Smooth muscle cell (in vitro differentiated cells): ENCODE results near the gene TSPAN18. TPM values are rescaled to one million over a fixed set of nuclear protein-coding genes. Genes with fewer than 3 reads are reported as not detected.

Source experiments
- DNase-seq: peaks from one replicate; lab custom pipeline; 2025; ENCODE audit not compliant: unreplicated experiment; lab: John Stamatoyannopoulos, UW
- H2AFZ ChIP-seq: fragments of 200-600 bp; sonication (generic); 2 replicates; pipeline ENCODE4 v1.6.0; 2016; ENCODE audit warnings: antibody characterized with exemption, low read depth, mild to moderate bottlenecking
- H3F3A ChIP-seq: fragments of 200-600 bp; sonication (generic); 2 replicates; pipeline ENCODE4 v1.6.0; 2017; ENCODE audit warnings: antibody characterized with exemption, low read depth
- H3K27ac ChIP-seq: fragments of 200-600 bp; sonication (generic); 2 replicates; pipeline ENCODE4 v1.5.1; 2016; ENCODE audit warnings: low read depth, mild to moderate bottlenecking
- H3K27me3 ChIP-seq: fragments of 200-600 bp; sonication (generic); 2 replicates; pipeline ENCODE4 v1.6.1; 2016; ENCODE audit warnings: low read depth, mild to moderate bottlenecking
- H3K36me3 ChIP-seq: fragments of 200-600 bp; sonication (generic); 2 replicates; pipeline ENCODE4 v1.5.1; 2016; ENCODE audit warnings: low read depth
- H3K4me1 ChIP-seq: fragments of 200-600 bp; sonication (generic); 2 replicates; pipeline ENCODE4 v1.5.1; 2016; ENCODE audit warnings: low read depth
- H3K4me2 ChIP-seq: fragments of 200-600 bp; sonication (generic); 2 replicates; pipeline ENCODE4 v1.6.0; 2016; ENCODE audit warnings: mild to moderate bottlenecking
- H3K4me3 ChIP-seq: fragments of 200-600 bp; sonication (generic); 2 replicates; pipeline ENCODE4 v1.5.1; 2016; ENCODE audit warnings: mild to moderate bottlenecking
- H3K79me2 ChIP-seq: fragments of 200-600 bp; sonication (generic); 2 replicates; pipeline ENCODE4 v1.6.0; 2016; ENCODE audit warnings: low read depth, mild to moderate bottlenecking
- H3K9ac ChIP-seq: fragments of 200-600 bp; sonication (generic); 2 replicates; pipeline ENCODE4 v1.6.0; 2016; ENCODE audit warnings: low read depth
- H3K9me3 ChIP-seq: fragments of 200-600 bp; sonication (generic); replicated peaks from 2 replicates; pipeline ENCODE4 v1.5.1; 2016; ENCODE audit warnings: low read depth
- H4K20me1 ChIP-seq: fragments of 200-600 bp; sonication (generic); 2 replicates; pipeline ENCODE4 v1.6.0; 2016; ENCODE audit warnings: low read depth
- WGBS: methylation state at CpG from one replicate; pipeline ENCODE4 v1.1.7; 2016; ENCODE audit warnings: low lambda C conversion rate; 5-methylcytosine and 5-hydroxymethylcytosine counted together
- polyA plus RNA-seq: library from polyadenylated mRNA; unstranded; fragments of >200 nt; fragmentation: Nextera tagmentation; extraction: Ambion mirVana; gene quantifications from 2 replicates; pipeline ENCODE4 v1.2.1, GENCODE V29; 2016
- total RNA-seq: library from RNA; depleted of rRNA; stranded (reverse); fragments of >200 nt; gene quantifications from 2 replicates; pipeline ENCODE4 v1.2.3, GENCODE V29; 2014
- TF ChIP-seq, protein P1 (sequence below): fragments of 200-600 bp; sonication (generic); IDR thresholded peaks from 2 replicates; pipeline ENCODE4 v1.5.1; 2017; ENCODE audit warnings: borderline replicate concordance, mild to moderate bottlenecking, antibody characterized with exemption; ENCODE audit not compliant: insufficient read depth, poor library complexity, severe bottlenecking

TSPAN18 gene
- total and polyA plus RNA-seq, 2 experiments from 2014 or later = 3.4 to 15.3 TPM

DNA sequence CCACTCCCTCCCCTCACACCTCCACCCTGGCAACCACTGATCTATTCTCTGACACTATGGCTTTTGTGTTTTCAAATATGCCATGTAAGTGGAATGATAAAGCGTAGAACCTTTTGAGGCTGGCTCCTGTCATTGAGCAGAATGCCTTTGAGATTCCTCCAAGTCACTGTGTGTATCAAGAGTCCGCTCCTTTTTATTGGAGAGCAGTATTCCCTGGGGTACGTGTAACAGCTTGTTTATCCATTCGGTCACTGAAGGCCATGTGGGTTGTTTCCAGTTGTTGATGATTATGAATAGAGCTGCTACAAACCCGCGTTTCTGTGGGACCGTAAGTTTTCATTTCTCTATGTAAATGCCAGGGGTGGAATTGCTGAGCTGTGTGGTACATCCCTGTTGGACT is 213.6 kb downstream of the TSPAN18 start:
- Histone ChIP-seq H4K20me1 (peaks cover 93% of the 10 kb centered on the region), H3K9ac (no peak overlapping the region), H2AFZ (no peak overlapping the region), H3K4me1 (peaks cover 19% of the 10 kb centered on the region), H3K36me3 (no peaks in the 10 kb centered on the region), H3K27me3 (no peaks in the 10 kb centered on the region), H3K27ac (no peak overlapping the region), H3K9me3 (no peaks in the 10 kb centered on the region), H3K4me3 (no peak overlapping the region), H3K4me2 (no peak overlapping the region), H3F3A (no peaks in the 10 kb centered on the region), H3K79me2 (no peaks in the 10 kb centered on the region)
- TF ChIP-seq, protein P1, sequence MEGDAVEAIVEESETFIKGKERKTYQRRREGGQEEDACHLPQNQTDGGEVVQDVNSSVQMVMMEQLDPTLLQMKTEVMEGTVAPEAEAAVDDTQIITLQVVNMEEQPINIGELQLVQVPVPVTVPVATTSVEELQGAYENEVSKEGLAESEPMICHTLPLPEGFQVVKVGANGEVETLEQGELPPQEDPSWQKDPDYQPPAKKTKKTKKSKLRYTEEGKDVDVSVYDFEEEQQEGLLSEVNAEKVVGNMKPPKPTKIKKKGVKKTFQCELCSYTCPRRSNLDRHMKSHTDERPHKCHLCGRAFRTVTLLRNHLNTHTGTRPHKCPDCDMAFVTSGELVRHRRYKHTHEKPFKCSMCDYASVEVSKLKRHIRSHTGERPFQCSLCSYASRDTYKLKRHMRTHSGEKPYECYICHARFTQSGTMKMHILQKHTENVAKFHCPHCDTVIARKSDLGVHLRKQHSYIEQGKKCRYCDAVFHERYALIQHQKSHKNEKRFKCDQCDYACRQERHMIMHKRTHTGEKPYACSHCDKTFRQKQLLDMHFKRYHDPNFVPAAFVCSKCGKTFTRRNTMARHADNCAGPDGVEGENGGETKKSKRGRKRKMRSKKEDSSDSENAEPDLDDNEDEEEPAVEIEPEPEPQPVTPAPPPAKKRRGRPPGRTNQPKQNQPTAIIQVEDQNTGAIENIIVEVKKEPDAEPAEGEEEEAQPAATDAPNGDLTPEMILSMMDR = no peak
- no peak for DNase-seq
- WGBS = 81% methylated on average over 7 of the region's 7 CpGs

DNA sequence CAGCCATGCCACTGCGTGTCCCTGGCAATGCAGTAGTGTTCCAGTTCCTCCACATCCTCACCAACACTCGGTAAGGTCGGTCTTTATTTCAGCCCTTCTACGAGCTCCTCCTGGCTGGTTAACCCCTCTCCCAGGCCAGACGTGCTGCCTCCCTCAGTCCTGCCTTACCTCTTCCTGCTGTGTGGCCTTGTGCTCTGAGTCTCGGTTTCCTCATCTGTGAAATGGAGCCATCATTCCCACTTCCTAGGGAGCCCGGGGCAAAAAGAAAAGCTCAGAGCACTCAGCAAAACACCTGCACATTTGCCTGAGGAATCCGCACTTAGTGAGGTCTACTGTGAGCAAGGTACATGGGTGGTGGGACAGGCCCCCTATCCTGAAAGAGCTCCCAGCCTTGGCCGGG is 214.1 kb downstream of the TSPAN18 start:
- Histone ChIP-seq H3K4me2 (no peak overlapping the region), H3K4me1 (peaks cover 23% of the 10 kb centered on the region), H4K20me1 (peaks cover 97% of the 10 kb centered on the region), H3K36me3 (no peaks in the 10 kb centered on the region), H3K79me2 (no peaks in the 10 kb centered on the region), H3K9ac (no peak overlapping the region), H3K27ac (no peak overlapping the region), H2AFZ (no peak overlapping the region), H3K4me3 (no peak overlapping the region), H3K9me3 (no peaks in the 10 kb centered on the region), H3F3A (no peaks in the 10 kb centered on the region), H3K27me3 (no peaks in the 10 kb centered on the region)
- DNase-seq = no peak
- WGBS = 98% methylated on average over 9 of the region's 9 CpGs
- TF ChIP-seq, protein P1 = no peak

DNA sequence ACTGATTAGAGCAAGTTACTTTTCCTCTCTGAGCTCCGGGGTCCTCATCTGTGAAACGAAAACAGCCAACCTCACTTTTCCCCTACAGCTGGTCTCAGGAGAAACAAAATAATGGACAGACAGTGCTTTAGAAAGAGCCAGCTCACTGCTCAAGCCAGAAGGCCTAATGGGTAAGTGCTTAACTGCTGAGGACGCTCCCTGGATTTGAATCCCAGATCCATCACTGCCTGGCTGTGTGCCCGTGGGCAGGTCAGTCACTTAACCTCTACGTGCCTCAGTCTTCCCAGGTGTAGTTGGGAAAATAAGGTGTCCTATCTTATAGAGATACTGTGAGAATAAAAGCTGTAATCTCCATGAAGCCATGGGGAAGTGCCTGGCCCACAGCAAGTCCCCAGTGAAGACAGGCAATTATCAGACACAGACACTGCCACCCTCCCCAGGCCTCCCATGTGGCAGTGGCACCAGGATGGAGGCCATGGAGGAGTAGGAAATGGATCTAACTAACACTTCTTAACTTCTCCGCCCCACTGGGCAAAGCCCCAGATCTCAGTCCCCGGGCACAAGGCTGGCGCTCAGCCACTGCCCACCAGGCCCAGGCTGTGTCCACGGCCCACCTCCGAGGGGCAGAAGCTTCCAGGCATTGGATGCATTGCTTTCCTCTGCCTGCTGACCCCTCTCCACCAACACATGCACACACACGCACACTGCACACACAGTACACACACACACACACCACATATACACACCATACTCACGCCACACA is 214.7 kb downstream of the TSPAN18 start:
- Histone ChIP-seq H3K9me3 (no peaks in the 10 kb centered on the region), H3K4me3 (no peak overlapping the region), H3K79me2 (no peaks in the 10 kb centered on the region), H3K9ac (no peak overlapping the region), H3F3A (no peaks in the 10 kb centered on the region), H4K20me1 (peaks cover 98% of the 10 kb centered on the region), H2AFZ (no peak overlapping the region), H3K27ac (no peak overlapping the region), H3K4me2 (no peak overlapping the region), H3K36me3 (no peaks in the 10 kb centered on the region), H3K27me3 (no peaks in the 10 kb centered on the region), H3K4me1 (peaks cover 28% of the 10 kb centered on the region)
- no peak for DNase-seq
- WGBS = 91% methylated on average over 12 of the region's 12 CpGs
- TF ChIP-seq, protein P1 = no peak
